Heart left ventricle (tissue), 13 donors: ENCODE measurements around the gene ANKRD29.

Source experiments
- POLR2A ChIP-seq, 2 donors: fragments of 450-650 bp; IDR thresholded peaks; one replicate each; pipeline ENCODE4 v1.6.1; 2017; ENCODE audit warnings: antibody characterized with exemption in 2 of 2, mild to moderate bottlenecking in 2 of 2, moderate library complexity in 2 of 2
- TF ChIP-seq, protein P1 (sequence below), 12 donors: fragments of 200-600 bp; sonication (generic) in 4 of 12; IDR thresholded peaks; one replicate each; pipeline versions ENCODE4 v1.5.0 to v1.8.0; 2018 to 2022; ENCODE audit warnings: antibody characterized with exemption in 12 of 12, mild to moderate bottlenecking in 5 of 12
- donor health status: ischemic (EF 13 %, LVEDD 7.1; RV severe dilation, severe dysfunction).
- donor health status: DM: no; HTN: yes; CAD: no.
- donor health status: DM: no; HTN: no; CAD: no.
- donor health status: ischemic (EF 25% LVEDD 6.9; RV normal size, moderate dysfunction).
- donor health status: ischemic (EF 25% LVEDD 5.7; RV mildly dilated, moderate dysfunction).
- donor health status: ischemic (EF 35%, LVEDD 5.7; RV mildly dilated, moderate dysfunction).
- donor health status: nonischemic (EF 11% LVEDD 7.7; RV severe dilation, severe dysfunction).
- donor health status: DM: yes; HTN: yes; CAD: no.
- donor health status: PGD.
- donor health status: ischemic (EF 29% LVEDD 5.4; RV normal size, mild dysfunction).
- donor health status: nonischemic (EF 23%, LVEDD 6.1; RV moderate dilation, normal function).

DNA sequence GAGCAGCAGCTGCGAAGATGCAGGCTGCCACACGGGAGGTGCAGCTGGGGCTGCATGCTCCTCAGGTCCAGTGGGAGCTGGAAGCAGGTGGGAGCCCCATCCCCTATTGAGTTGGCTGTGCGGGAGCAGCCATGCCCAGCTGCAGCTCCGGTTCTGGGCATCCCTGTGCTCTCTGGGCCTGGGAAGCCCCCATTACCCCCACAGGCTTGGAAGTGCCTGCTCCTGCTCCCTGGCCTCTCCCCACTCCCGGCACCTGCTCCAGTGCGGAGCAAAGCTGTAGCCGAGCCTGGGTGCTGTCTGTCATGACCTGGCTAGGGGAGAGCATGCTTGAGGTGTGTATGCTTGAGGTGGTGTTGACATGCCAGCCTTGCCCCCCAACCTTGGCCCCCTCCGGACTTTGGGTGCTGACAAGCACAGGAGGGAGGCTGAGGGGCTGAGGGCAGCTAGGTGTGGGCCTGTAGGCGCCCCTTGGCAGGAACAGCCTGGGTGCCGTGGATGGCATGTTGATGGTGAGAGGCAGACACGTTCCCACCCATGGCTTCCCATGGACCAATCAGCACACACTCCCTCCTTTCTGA is 21.5 kb downstream of the ANKRD29 start:
- TF ChIP-seq, protein P1, sequence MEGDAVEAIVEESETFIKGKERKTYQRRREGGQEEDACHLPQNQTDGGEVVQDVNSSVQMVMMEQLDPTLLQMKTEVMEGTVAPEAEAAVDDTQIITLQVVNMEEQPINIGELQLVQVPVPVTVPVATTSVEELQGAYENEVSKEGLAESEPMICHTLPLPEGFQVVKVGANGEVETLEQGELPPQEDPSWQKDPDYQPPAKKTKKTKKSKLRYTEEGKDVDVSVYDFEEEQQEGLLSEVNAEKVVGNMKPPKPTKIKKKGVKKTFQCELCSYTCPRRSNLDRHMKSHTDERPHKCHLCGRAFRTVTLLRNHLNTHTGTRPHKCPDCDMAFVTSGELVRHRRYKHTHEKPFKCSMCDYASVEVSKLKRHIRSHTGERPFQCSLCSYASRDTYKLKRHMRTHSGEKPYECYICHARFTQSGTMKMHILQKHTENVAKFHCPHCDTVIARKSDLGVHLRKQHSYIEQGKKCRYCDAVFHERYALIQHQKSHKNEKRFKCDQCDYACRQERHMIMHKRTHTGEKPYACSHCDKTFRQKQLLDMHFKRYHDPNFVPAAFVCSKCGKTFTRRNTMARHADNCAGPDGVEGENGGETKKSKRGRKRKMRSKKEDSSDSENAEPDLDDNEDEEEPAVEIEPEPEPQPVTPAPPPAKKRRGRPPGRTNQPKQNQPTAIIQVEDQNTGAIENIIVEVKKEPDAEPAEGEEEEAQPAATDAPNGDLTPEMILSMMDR (IDR thresholded peaks at IDR 0.05), result no peak
- no peak for TF ChIP-seq POLR2A (IDR thresholded peaks at IDR 0.05)
